A673 (cell line): Measurements from ENCODE around the gene NDC1. TPM values are rescaled to one million over a fixed set of nuclear protein-coding genes. Genes with fewer than 3 reads are reported as not detected.
A peak's percentile ranks its signal among the peaks of the same experiment; 100 is the strongest.

Source experiments
- BruUV-seq: library from RNA; stranded (reverse); fragments of 400-500 nt; replicated peaks from 2 replicates; lab custom pipeline; 2021; lab: Mats Ljungman, UMichigan
- CTCF ChIA-PET: fragments of 300-600 bp; sonication (Branson Sonifier 250); formaldehyde crosslinking; loops from one replicate; lab custom pipeline; 2022; ENCODE audit warnings: antibody characterized with exemption; lab: Charles Lee
- POLR2A ChIA-PET: fragments of 300-600 bp; sonication (Branson Sonifier 250); formaldehyde crosslinking; loops from one replicate; lab custom pipeline; 2022; ENCODE audit warnings: antibody characterized with exemption; ENCODE audit not compliant: low non-redundant PET; lab: Charles Lee
- DNase-seq: peaks from one replicate; pipeline ENCODE4 v3.0.0-alpha.2; 2015; ENCODE audit warnings: low spot score
- H3K27ac ChIP-seq: fragments of 200-600 bp; sonication (generic); 2 replicates; pipeline ENCODE4 v1.5.1; 2016; ENCODE audit warnings: mixed run types, low read depth, mild to moderate bottlenecking, mixed read lengths, antibody characterized with exemption, low read length; ENCODE audit not compliant: poor library complexity, severe bottlenecking
- H3K27me3 ChIP-seq: fragments of 200-600 bp; sonication (generic); replicated peaks from 2 replicates; pipeline ENCODE4 v1.6.1; 2017; ENCODE audit warnings: mixed run types, low read depth, mild to moderate bottlenecking, mixed read lengths, antibody characterized with exemption, low read length; ENCODE audit not compliant: insufficient read depth, poor library complexity
- H3K36me3 ChIP-seq: fragments of 200-600 bp; sonication (generic); 2 replicates; pipeline ENCODE4 v1.6.1; 2016; ENCODE audit warnings: mixed run types, mild to moderate bottlenecking, mixed read lengths, antibody characterized with exemption, low read length; ENCODE audit not compliant: insufficient read depth, poor library complexity, severe bottlenecking
- H3K4me1 ChIP-seq: fragments of 200-600 bp; sonication (generic); 2 replicates; pipeline ENCODE4 v1.6.1; 2017; ENCODE audit warnings: mixed run types, mild to moderate bottlenecking, mixed read lengths, antibody characterized with exemption, low read length; ENCODE audit not compliant: insufficient read depth, poor library complexity, severe bottlenecking
- H3K4me3 ChIP-seq: fragments of 200-600 bp; sonication (generic); 2 replicates; pipeline ENCODE4 v1.5.1; 2016; ENCODE audit warnings: low read depth, mixed run types, mild to moderate bottlenecking, mixed read lengths, low read length; ENCODE audit not compliant: poor library complexity, severe bottlenecking
- H3K9me3 ChIP-seq: fragments of 200-600 bp; sonication (generic); 2 replicates; pipeline ENCODE4 v1.6.1; 2016; ENCODE audit warnings: mixed run types, low read depth, mild to moderate bottlenecking, mixed read lengths, antibody characterized with exemption, low read length; ENCODE audit not compliant: poor library complexity, severe bottlenecking
- CTCF ChIP-seq: fragments of 300-800, 200-600 bp; sonication (generic); conservative IDR thresholded peaks from 2 replicates; pipeline ENCODE4 v1.5.1; 2017; ENCODE audit warnings: low read depth, mild to moderate bottlenecking, antibody characterized with exemption, low read length, moderate library complexity, mixed read lengths
- EZH2 ChIP-seq: fragments of 200-600 bp; sonication (generic); IDR thresholded peaks from 2 replicates; pipeline ENCODE4 v1.6.1; 2017; ENCODE audit warnings: borderline replicate concordance, low read depth, mild to moderate bottlenecking, mixed read lengths, antibody characterized with exemption, low read length; ENCODE audit not compliant: poor library complexity, severe bottlenecking
- intact Hi-C: fragments of 100-400 bp; cut with micrococcal nuclease; formaldehyde crosslinking; loops from one replicate; pipeline ENCODE4 v1.10.0; 2022; ENCODE audit not compliant: unreplicated experiment
- total RNA-seq: library from RNA; stranded (reverse); gene quantifications from 2 replicates; pipeline ENCODE4 v1.2.3, GENCODE V29; 2021

Gene NDC1
- total RNA-seq, 1 experiment from 2014 or later = 26.6 TPM

GRCh38 chr1:53715478-53715877 is 122.6 kb downstream of the NDC1 start:
- no peaks in the 10 kb centered on the region for H3K9me3 ChIP-seq
- BruUV-seq = no TSS peak
- peak; percentile 7 for DNase-seq
- CTCF ChIA-PET = no interaction called here
- no peaks in the 10 kb centered on the region for H3K4me1 ChIP-seq
- H3K4me3 ChIP-seq = no peak overlapping the region
- intact Hi-C loops = no loop called here
- no peaks in the 10 kb centered on the region for H3K36me3 ChIP-seq
- POLR2A ChIA-PET = no interaction called here
- TF ChIP-seq CTCF (peak; percentile 67), EZH2 (no peak)
- H3K27ac ChIP-seq = no peak overlapping the region
- H3K27me3 ChIP-seq = no peaks in the 10 kb centered on the region

Other genes with a start within 250 kb of the NDC1 start
- gene GLIS1, start 99.1 kb downstream of the NDC1 start, total RNA-seq = 0.13 and 0.24 TPM in 2 replicates
- 7.8 and 8.5 TPM in 2 replicates for gene YIPF1, start 51.5 kb upstream of the NDC1 start, total RNA-seq
- not detected in 2 replicates for gene DIO1, start 55.9 kb upstream of the NDC1 start, total RNA-seq
- 34.7 and 41.0 TPM in 2 replicates for gene IFT25, start 107.4 kb upstream of the NDC1 start, total RNA-seq
- gene LRRC42, start 108.1 kb upstream of the NDC1 start, total RNA-seq = 25.7 and 25.8 TPM in 2 replicates
- gene LDLRAD1, start 179.9 kb upstream of the NDC1 start, total RNA-seq = not detected in 2 replicates
- 73.5 and 82.1 TPM in 2 replicates for gene TMEM59, start 214.9 kb upstream of the NDC1 start, total RNA-seq
- gene TCEANC2, start 215.3 kb upstream of the NDC1 start, total RNA-seq = 3.8 and 4.2 TPM in 2 replicates